Endodermal cell (in vitro differentiated cells): ENCODE measurements around the gene C17orf114.

Experiments used
- DNase-seq: peaks from one replicate; pipeline ENCODE4 v3.0.0-alpha.2; 2017
- H3K27ac ChIP-seq: 2 replicates; pipeline ENCODE4 v1.5.1; 2013; ENCODE audit warnings: mild to moderate bottlenecking, low read depth, low read length, moderate library complexity
- H3K27me3 ChIP-seq: 2 replicates; pipeline ENCODE4 v1.6.1; 2013; ENCODE audit warnings: mild to moderate bottlenecking, low read length, moderate library complexity; ENCODE audit not compliant: insufficient read depth, control insufficient read depth, poor library complexity, severe bottlenecking
- H3K36me3 ChIP-seq: 2 replicates; pipeline ENCODE4 v1.7.0; 2013; ENCODE audit warnings: mild to moderate bottlenecking, low read length, moderate library complexity; ENCODE audit not compliant: control insufficient read depth, insufficient read depth
- H3K4me1 ChIP-seq: one replicate; pipeline ENCODE4 v1.7.0; 2013; ENCODE audit warnings: low read length; ENCODE audit not compliant: control insufficient read depth, insufficient read depth
- H3K4me3 ChIP-seq: 2 replicates; pipeline ENCODE4 v1.5.1; 2013; ENCODE audit warnings: mild to moderate bottlenecking, low read length, moderate library complexity
- H3K9ac ChIP-seq: 2 replicates; pipeline ENCODE4 v1.6.1; 2013; ENCODE audit warnings: mild to moderate bottlenecking, low read length, moderate library complexity; ENCODE audit not compliant: poor library complexity, severe bottlenecking; ENCODE audit errors: extremely low read depth
- H3K9me3 ChIP-seq: 2 replicates; pipeline ENCODE4 v1.6.1; 2013; ENCODE audit warnings: mild to moderate bottlenecking, low read length, moderate library complexity; ENCODE audit not compliant: control insufficient read depth
- H3K27ac Mint-ChIP-seq: 2 replicates; pipeline ENCODE4 v1.8.0; 2020; ENCODE audit warnings: mixed read lengths
- H3K27me3 Mint-ChIP-seq: 2 replicates; pipeline ENCODE4 v1.8.0; 2021; ENCODE audit warnings: mild to moderate bottlenecking, mixed read lengths; ENCODE audit not compliant: insufficient read depth
- H3K36me3 Mint-ChIP-seq: 2 replicates; pipeline ENCODE4 v1.8.0; 2020; ENCODE audit warnings: low read depth, mixed read lengths
- H3K4me1 Mint-ChIP-seq: 2 replicates; pipeline ENCODE4 v1.8.0; 2020; ENCODE audit warnings: mixed read lengths
- H3K4me3 Mint-ChIP-seq: 2 replicates; pipeline ENCODE4 v1.8.0; 2020; ENCODE audit warnings: mild to moderate bottlenecking, moderate library complexity, mixed read lengths
- H3K9me3 Mint-ChIP-seq: 2 replicates; pipeline ENCODE4 v1.8.0; 2020; ENCODE audit warnings: mild to moderate bottlenecking, mixed read lengths
- WGBS, 2 experiments: methylation state at CpG; one replicate each; pipeline versions ENCODE4 v1.1.5 to v1.1.7; 2013; ENCODE audit warnings: missing lambda C conversion rate in 2 of 2, mixed read lengths in 1 of 2; ENCODE audit not compliant: insufficient coverage in 1 of 2, insufficient read length in 1 of 2; 5-methylcytosine and 5-hydroxymethylcytosine counted together
- TF ChIP-seq, protein P1 (sequence below): fragments of 200-600 bp; sonication (generic); conservative IDR thresholded peaks from 2 replicates; pipeline ENCODE4 v1.5.0; 2021; ENCODE audit warnings: antibody characterized with exemption, mild to moderate bottlenecking

The C17orf114 gene

GRCh38 chr17:4802228-4802627, at the start of gene C17orf114:
Gene C17orf114, minus strand, starts transcription at chr17:4802328.
- Histone ChIP-seq H3K36me3 (peaks cover 18% of the 10 kb centered on the region), H3K4me3 (no peak within 1 kb of the TSS), H3K4me1 (no peaks in the 10 kb centered on the region), H3K27ac (no peak within 1 kb of the TSS), H3K9ac (no peak within 1 kb of the TSS), H3K9me3 (no peaks in the 10 kb centered on the region), H3K27me3 (no peaks in the 10 kb centered on the region)
- Mint-ChIP-seq H3K4me1 (peaks cover 1% of the 10 kb centered on the region), H3K36me3 (peaks cover 21% of the 10 kb centered on the region), H3K4me3 (no peak within 1 kb of the TSS), H3K27me3 (no peaks in the 10 kb centered on the region), H3K27ac (no peak within 1 kb of the TSS), H3K9me3 (no peaks in the 10 kb centered on the region)
- 78% methylated on average over 7 of the region's 9 CpGs; no CpG with 5 or more reads in 1 of the 2 experiments for WGBS, 2 experiments
- TF ChIP-seq, protein P1, sequence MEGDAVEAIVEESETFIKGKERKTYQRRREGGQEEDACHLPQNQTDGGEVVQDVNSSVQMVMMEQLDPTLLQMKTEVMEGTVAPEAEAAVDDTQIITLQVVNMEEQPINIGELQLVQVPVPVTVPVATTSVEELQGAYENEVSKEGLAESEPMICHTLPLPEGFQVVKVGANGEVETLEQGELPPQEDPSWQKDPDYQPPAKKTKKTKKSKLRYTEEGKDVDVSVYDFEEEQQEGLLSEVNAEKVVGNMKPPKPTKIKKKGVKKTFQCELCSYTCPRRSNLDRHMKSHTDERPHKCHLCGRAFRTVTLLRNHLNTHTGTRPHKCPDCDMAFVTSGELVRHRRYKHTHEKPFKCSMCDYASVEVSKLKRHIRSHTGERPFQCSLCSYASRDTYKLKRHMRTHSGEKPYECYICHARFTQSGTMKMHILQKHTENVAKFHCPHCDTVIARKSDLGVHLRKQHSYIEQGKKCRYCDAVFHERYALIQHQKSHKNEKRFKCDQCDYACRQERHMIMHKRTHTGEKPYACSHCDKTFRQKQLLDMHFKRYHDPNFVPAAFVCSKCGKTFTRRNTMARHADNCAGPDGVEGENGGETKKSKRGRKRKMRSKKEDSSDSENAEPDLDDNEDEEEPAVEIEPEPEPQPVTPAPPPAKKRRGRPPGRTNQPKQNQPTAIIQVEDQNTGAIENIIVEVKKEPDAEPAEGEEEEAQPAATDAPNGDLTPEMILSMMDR: no peak
- DNase-seq: no peak

GRCh38 chr17:4851084-4851483, 49.0 kb upstream of the C17orf114 start:
- H3K36me3 Mint-ChIP-seq: peaks cover 6% of the 10 kb centered on the region
- H3K27ac Mint-ChIP-seq: peak overlapping the region; percentile 77
- H3K4me3 Mint-ChIP-seq: no peak overlapping the region
- peaks cover 34% of the 10 kb centered on the region for H3K4me1 Mint-ChIP-seq
- H3K27ac ChIP-seq: no peak overlapping the region
- no peaks in the 10 kb centered on the region for H3K4me1 ChIP-seq
- 89 to 100% methylated on average over 2 to 3 of the region's 3 CpGs for WGBS, 2 experiments
- H3K9me3 Mint-ChIP-seq: no peaks in the 10 kb centered on the region
- no peaks in the 10 kb centered on the region for H3K36me3 ChIP-seq
- no peak overlapping the region for H3K9ac ChIP-seq
- H3K4me3 ChIP-seq: no peak overlapping the region
- DNase-seq: no peak
- no peaks in the 10 kb centered on the region for H3K9me3 ChIP-seq
- H3K27me3 ChIP-seq: no peaks in the 10 kb centered on the region
- no peaks in the 10 kb centered on the region for H3K27me3 Mint-ChIP-seq
- TF ChIP-seq, protein P1: no peak

DNA sequence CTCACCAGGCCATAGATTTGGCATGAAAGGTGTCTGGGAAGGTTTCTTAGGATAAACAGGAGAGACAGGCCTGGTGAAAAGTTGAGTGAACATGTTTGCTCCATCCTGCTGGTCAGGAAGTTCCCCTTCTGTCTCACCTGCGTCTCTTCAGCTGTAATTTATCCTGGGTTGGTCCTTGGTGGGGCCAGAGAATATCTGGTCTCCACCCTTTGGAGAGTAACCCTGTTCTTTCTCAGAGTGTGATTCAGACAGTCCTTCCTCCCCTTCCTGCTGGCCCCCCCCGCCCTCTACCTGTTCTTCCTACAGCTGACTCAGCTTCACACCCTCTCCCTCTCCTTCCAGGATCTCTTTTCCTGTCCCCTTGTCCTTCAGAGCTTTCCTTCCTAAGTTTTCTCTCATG, 48.1 kb upstream of the C17orf114 start:
- no peaks in the 10 kb centered on the region for H3K27me3 ChIP-seq
- 80 to 100% methylated on average over 1 to 2 of the region's 2 CpGs for WGBS, 2 experiments
- no peaks in the 10 kb centered on the region for H3K4me1 ChIP-seq
- no peak overlapping the region for H3K4me3 ChIP-seq
- no peak for DNase-seq
- Mint-ChIP-seq H3K27ac (no peak overlapping the region), H3K36me3 (peaks cover 5% of the 10 kb centered on the region), H3K27me3 (no peaks in the 10 kb centered on the region), H3K4me1 (peaks cover 32% of the 10 kb centered on the region), H3K9me3 (no peaks in the 10 kb centered on the region), H3K4me3 (no peak overlapping the region)
- no peak overlapping the region for H3K27ac ChIP-seq
- TF ChIP-seq, protein P1: no peak
- no peaks in the 10 kb centered on the region for H3K9me3 ChIP-seq
- no peak overlapping the region for H3K9ac ChIP-seq
- H3K36me3 ChIP-seq: no peaks in the 10 kb centered on the region
